Central memory CD4-positive, alpha-beta T cell (primary cell): ENCODE results near the gene TNFSF9.
"Not testable (repeated sequence)": the region's sequence is repeated elsewhere in the genome, so short reads cannot be mapped to it uniquely, and the experiment has no call there.

Source experiments
- DNase-seq: peaks from one replicate; pipeline ENCODE4 v3.0.0; 2022

Gene TNFSF9

GRCh38 chr19:6573350-6573749 lies 42.5 kb downstream of the TNFSF9 start:
- DNase-seq: no peak

DNA sequence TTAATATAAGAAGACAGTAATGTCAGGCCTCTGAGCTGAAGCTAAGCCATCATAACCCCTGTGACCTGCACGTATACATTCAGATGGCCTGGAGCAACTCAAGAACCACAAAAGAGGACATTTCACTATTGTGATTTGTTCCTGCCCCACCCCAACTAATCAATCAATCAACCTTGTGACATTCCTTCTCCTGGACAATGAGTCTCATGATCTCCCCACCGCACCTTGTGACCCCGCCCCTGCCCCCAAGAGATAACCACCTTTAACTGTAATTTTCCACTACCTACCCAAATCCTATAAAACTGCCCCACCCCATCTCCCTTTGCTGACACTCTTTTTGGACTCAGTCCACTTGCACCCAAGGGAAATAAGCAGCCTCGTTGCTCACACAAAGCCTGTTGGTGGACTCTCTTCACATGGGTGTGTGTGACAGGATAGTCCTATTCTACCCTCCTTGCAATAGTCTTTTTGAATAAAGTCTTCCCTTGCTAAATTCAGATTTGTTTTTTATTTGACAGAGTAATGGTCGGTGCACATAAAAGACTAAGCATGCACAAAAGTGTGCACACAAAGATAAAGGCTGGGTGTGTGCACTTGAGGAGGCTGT lies 46.1 kb downstream of the TNFSF9 start:
- DNase-seq: no peak

- no peak for DNase-seq
Measured at GRCh38 chr19:6577476-6578125, 46.8 kb downstream of the TNFSF9 start.

- no peak for DNase-seq
Measured at GRCh38 chr19:6579450-6580178, 48.8 kb downstream of the TNFSF9 start.

GRCh38 chr19:6580313-6580712 lies 49.5 kb downstream of the TNFSF9 start:
- DNase-seq: no peak

- not testable (repeated sequence) for DNase-seq
Measured at GRCh38 chr19:6582515-6583484, 52.0 kb downstream of the TNFSF9 start.
